Stimulated activated naive CD8-positive, alpha-beta T cell treated with anti-CD3 and anti-CD28 coated beads, Interleukin-15, Interleukin-2, amounts not matched to agents 100 U/mL and 50 U/mL, for 24 hours (primary cell): ENCODE measurements around the gene CHST3.

Source experiments
- ATAC-seq: fragments of 150-1000 bp; cut with Tn5 transposase; one replicate; pipeline ENCODE4 v1.10.0; 2021
- DNase-seq: peaks from one replicate; pipeline ENCODE4 v3.0.0; 2021

CHST3 gene

GRCh38 chr10:72056932-72057751 is 92.9 kb downstream of the CHST3 start:
- no peak for ATAC-seq
- DNase-seq: no peak

GRCh38 chr10:72058347-72058898 is 94.2 kb downstream of the CHST3 start:
- no peak for DNase-seq
- no peak for ATAC-seq

- ATAC-seq (peak; percentile 65), DNase-seq (peak; percentile 64)
These were observed 95.0 kb downstream of the CHST3 start for GRCh38 chr10:72058989-72059842.

GRCh38 chr10:72059843-72060822 is 95.9 kb downstream of the CHST3 start:
- no peak for ATAC-seq
- no peak for DNase-seq

GRCh38 chr10:72061491-72061890 is 97.3 kb downstream of the CHST3 start:
- ATAC-seq: no peak

GRCh38 chr10:72061930-72062329 is 97.7 kb downstream of the CHST3 start:
- DNase-seq (no peak), ATAC-seq (no peak)

More at GRCh38 chr10:72061491-72061890, 97.3 kb downstream of the CHST3 start:
- no peak for DNase-seq

GRCh38 chr10:72062382-72062781 is 98.2 kb downstream of the CHST3 start:
- ATAC-seq (no peak), DNase-seq (no peak)
